OCI-LY3 (cell line): Measurements from ENCODE around the gene FZD2.

Experiments
- H2AFZ ChIP-seq: fragments of 200-600, 300-600 bp; shearing (Covaris generic); 2 replicates; pipeline ENCODE4 v1.6.0; 2014; ENCODE audit warnings: antibody characterized with exemption, low read depth, low read length
- H3K27ac ChIP-seq: fragments of 200-600, 300-600 bp; sonication (generic); 2 replicates; pipeline ENCODE4 v1.5.1; 2014; ENCODE audit warnings: mild to moderate bottlenecking, low read length, moderate library complexity, mixed read lengths
- H3K27me3 ChIP-seq: fragments of 200-600, 300-600 bp; sonication (generic); 2 replicates; pipeline ENCODE4 v1.6.1; 2014; ENCODE audit warnings: low read depth, low read length, mixed read lengths
- H3K36me3 ChIP-seq: fragments of 200-600, 300-600 bp; sonication (generic); replicated peaks from 2 replicates; pipeline ENCODE3; 2014; ENCODE audit warnings: low read depth, low read length, mixed read lengths
- H3K4me1 ChIP-seq: fragments of 300-600, 200-600 bp; sonication (generic); 2 replicates; pipeline ENCODE4 v1.6.1; 2014; ENCODE audit warnings: low read length, mixed read lengths
- H3K4me2 ChIP-seq: fragments of 200-600, 300-600 bp; sonication (generic); 2 replicates; pipeline ENCODE4 v1.6.1; 2014; ENCODE audit warnings: low read length, mixed read lengths
- H3K4me3 ChIP-seq: fragments of 300-600, 200-600 bp; sonication (generic); 2 replicates; pipeline ENCODE4 v1.5.1; 2014; ENCODE audit warnings: antibody characterized with exemption, mild to moderate bottlenecking, low read length, moderate library complexity
- H3K79me2 ChIP-seq: fragments of 300-600, 200-600 bp; shearing (Covaris generic); 2 replicates; pipeline ENCODE4 v1.6.1; 2014; ENCODE audit warnings: mild to moderate bottlenecking, low read length, mixed read lengths
- H3K9ac ChIP-seq: fragments of 300-600, 200-600 bp; shearing (Covaris generic); 2 replicates; pipeline ENCODE4 v1.6.0; 2014; ENCODE audit warnings: mild to moderate bottlenecking, low read length, moderate library complexity
- H3K9me3 ChIP-seq: fragments of 200-600, 300-600 bp; shearing (Covaris generic); 2 replicates; pipeline ENCODE4 v1.6.1; 2014; ENCODE audit warnings: low read length, mixed read lengths; ENCODE audit not compliant: insufficient read depth
- H4K20me1 ChIP-seq: fragments of 200-600, 300-600 bp; sonication (generic); 2 replicates; pipeline ENCODE4 v1.6.1; 2016; ENCODE audit warnings: low read length, mixed read lengths; ENCODE audit not compliant: insufficient read depth
- EZH2phosphoT487 ChIP-seq: fragments of 200-600 bp; shearing (Covaris generic); IDR thresholded peaks from 2 replicates; pipeline ENCODE4 v1.6.1; 2018; ENCODE audit warnings: antibody characterized with exemption, mixed run types, low read depth
- TF ChIP-seq, protein P1 (sequence below): fragments of 200-600, 300-600 bp; sonication (generic); IDR thresholded peaks from 2 replicates; pipeline ENCODE4 v1.5.1; 2014; ENCODE audit warnings: antibody characterized with exemption, low read length, low read depth

FZD2 gene

GRCh38 chr17:44548376-44549230 is 8.7 kb upstream of the FZD2 start:
- Histone ChIP-seq H3K4me3 (peak overlapping the region; percentile 58; the same call in 1 of the 2 replicates), H3K27me3 (no peaks in the 10 kb centered on the region), H2AFZ (no peak overlapping the region), H4K20me1 (no peaks in the 10 kb centered on the region), H3K4me1 (peaks cover 30% of the 10 kb centered on the region), H3K9me3 (no peaks in the 10 kb centered on the region), H3K4me2 (peak overlapping the region; percentile 80), H3K79me2 (no peaks in the 10 kb centered on the region), H3K27ac (peak overlapping the region; percentile 60), H3K9ac (peak overlapping the region; percentile 64), H3K36me3 (no peaks in the 10 kb centered on the region)
- no peak for TF ChIP-seq EZH2phosphoT487
- TF ChIP-seq, protein P1, sequence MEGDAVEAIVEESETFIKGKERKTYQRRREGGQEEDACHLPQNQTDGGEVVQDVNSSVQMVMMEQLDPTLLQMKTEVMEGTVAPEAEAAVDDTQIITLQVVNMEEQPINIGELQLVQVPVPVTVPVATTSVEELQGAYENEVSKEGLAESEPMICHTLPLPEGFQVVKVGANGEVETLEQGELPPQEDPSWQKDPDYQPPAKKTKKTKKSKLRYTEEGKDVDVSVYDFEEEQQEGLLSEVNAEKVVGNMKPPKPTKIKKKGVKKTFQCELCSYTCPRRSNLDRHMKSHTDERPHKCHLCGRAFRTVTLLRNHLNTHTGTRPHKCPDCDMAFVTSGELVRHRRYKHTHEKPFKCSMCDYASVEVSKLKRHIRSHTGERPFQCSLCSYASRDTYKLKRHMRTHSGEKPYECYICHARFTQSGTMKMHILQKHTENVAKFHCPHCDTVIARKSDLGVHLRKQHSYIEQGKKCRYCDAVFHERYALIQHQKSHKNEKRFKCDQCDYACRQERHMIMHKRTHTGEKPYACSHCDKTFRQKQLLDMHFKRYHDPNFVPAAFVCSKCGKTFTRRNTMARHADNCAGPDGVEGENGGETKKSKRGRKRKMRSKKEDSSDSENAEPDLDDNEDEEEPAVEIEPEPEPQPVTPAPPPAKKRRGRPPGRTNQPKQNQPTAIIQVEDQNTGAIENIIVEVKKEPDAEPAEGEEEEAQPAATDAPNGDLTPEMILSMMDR = no peak

DNA sequence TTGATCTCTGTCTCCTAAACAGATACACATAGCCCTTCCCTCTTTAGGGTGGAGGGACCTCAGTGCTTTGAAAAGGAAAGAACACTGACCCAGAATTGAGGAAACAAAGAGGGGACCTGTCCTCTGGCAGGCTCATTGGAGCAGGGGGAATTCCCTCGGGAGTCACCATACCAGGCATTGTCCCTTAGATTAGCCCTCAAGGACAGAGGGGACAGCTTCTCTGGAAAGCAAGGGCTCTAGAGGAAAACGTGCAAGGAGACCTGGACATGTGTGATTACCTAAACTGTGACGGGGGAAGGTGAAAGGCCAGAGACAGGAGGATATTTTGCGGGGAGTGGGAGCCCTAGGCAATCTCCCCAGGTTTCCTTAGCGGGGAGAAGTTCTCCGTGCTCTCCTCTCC is 7.6 kb upstream of the FZD2 start:
- no peaks in the 10 kb centered on the region for H3K36me3 ChIP-seq
- H3K9me3 ChIP-seq = no peaks in the 10 kb centered on the region
- H3K27me3 ChIP-seq = no peaks in the 10 kb centered on the region
- peaks cover 30% of the 10 kb centered on the region for H3K4me1 ChIP-seq
- H3K27ac ChIP-seq = no peak overlapping the region
- no peak for TF ChIP-seq EZH2phosphoT487
- TF ChIP-seq, protein P1 = no peak
- H3K79me2 ChIP-seq = no peaks in the 10 kb centered on the region
- H2AFZ ChIP-seq = no peak overlapping the region
- H3K4me3 ChIP-seq = no peak overlapping the region
- H3K4me2 ChIP-seq = no peak overlapping the region
- no peaks in the 10 kb centered on the region for H4K20me1 ChIP-seq
- no peak overlapping the region for H3K9ac ChIP-seq

- H3K4me1 ChIP-seq = peaks cover 29% of the 10 kb centered on the region
- H3K4me2 ChIP-seq = no peak overlapping the region
- H3K9ac ChIP-seq = no peak overlapping the region
- H3K27ac ChIP-seq = no peak overlapping the region
- no peaks in the 10 kb centered on the region for H3K9me3 ChIP-seq
- no peak overlapping the region for H2AFZ ChIP-seq
- H3K27me3 ChIP-seq = no peaks in the 10 kb centered on the region
- no peaks in the 10 kb centered on the region for H3K79me2 ChIP-seq
- no peak overlapping the region for H3K4me3 ChIP-seq
- H4K20me1 ChIP-seq = no peaks in the 10 kb centered on the region
- no peaks in the 10 kb centered on the region for H3K36me3 ChIP-seq
- TF ChIP-seq, protein P1 = no peak
- TF ChIP-seq EZH2phosphoT487 = no peak
Observed at GRCh38 chr17:44552361-44552760, 4.9 kb upstream of the FZD2 start.

DNA sequence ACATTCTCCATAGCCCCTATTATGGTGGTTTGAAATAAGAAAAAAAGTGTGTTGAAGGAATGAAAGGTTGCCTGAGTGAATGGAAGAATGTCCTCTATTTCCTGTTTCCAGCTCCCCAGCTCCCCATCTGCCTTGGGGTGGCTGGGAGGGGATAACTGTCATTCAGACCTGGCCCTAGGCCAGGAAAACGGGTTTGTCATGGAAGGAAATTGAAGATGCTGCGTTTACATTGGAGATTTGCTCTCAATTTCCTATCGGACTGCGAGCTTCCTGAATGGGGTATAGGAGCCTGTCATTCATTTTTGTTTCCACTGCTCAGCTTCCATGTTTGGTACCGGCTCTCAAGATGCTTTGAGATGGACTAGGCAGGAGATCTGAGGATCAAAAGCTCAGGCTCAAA is 2.2 kb upstream of the FZD2 start:
- Histone ChIP-seq H3K79me2 (peaks cover 11% of the 10 kb centered on the region), H3K36me3 (peaks cover 13% of the 10 kb centered on the region), H3K27ac (no peak overlapping the region), H3K27me3 (no peaks in the 10 kb centered on the region), H3K9ac (no peak overlapping the region), H3K9me3 (no peaks in the 10 kb centered on the region), H3K4me3 (no peak overlapping the region), H3K4me2 (no peak overlapping the region), H3K4me1 (peaks cover 8% of the 10 kb centered on the region), H2AFZ (no peak overlapping the region), H4K20me1 (no peaks in the 10 kb centered on the region)
- TF ChIP-seq, protein P1 = no peak
- no peak for TF ChIP-seq EZH2phosphoT487
